Trophoblast cell (in vitro differentiated cells and primary cell): ENCODE measurements around the gene TIMP4.

Experiments used
- DNase-seq, 2 donors: peaks; one replicate each; pipeline ENCODE4 v3.0.0-alpha.2; 2016
- H2AFZ ChIP-seq: 2 replicates; pipeline ENCODE4 v1.6.1; 2013; ENCODE audit warnings: low read length, moderate library complexity, mild to moderate bottlenecking; ENCODE audit not compliant: insufficient read depth, poor library complexity
- H2AK5ac ChIP-seq: 2 replicates; pipeline ENCODE4 v1.6.1; 2013; ENCODE audit warnings: mild to moderate bottlenecking, low read length
- H2BK120ac ChIP-seq: 2 replicates; pipeline ENCODE4 v1.6.1; 2013; ENCODE audit warnings: low read length, mild to moderate bottlenecking, moderate library complexity; ENCODE audit not compliant: insufficient read depth, poor library complexity
- H2BK12ac ChIP-seq: 2 replicates; pipeline ENCODE4 v1.6.1; 2013; ENCODE audit warnings: mild to moderate bottlenecking, low read length, moderate library complexity
- H2BK5ac ChIP-seq: 2 replicates; pipeline ENCODE4 v1.6.1; 2013; ENCODE audit warnings: low read length, low read depth, moderate library complexity, mild to moderate bottlenecking; ENCODE audit not compliant: poor library complexity
- H3K14ac ChIP-seq: 2 replicates; pipeline ENCODE4 v1.6.1; 2013; ENCODE audit warnings: mild to moderate bottlenecking, low read length
- H3K18ac ChIP-seq: 2 replicates; pipeline ENCODE4 v1.6.1; 2013; ENCODE audit warnings: mild to moderate bottlenecking, low read length
- H3K23ac ChIP-seq: 2 replicates; pipeline ENCODE4 v1.6.1; 2013; ENCODE audit warnings: low read length
- H3K27ac ChIP-seq: 2 replicates; pipeline ENCODE4 v1.5.1; 2013; ENCODE audit warnings: low read depth, mild to moderate bottlenecking, inconsistent platforms, low read length, moderate library complexity
- H3K27me3 ChIP-seq: 2 replicates; pipeline ENCODE4 v1.6.1; 2013; ENCODE audit warnings: inconsistent platforms, mild to moderate bottlenecking, low read length, moderate library complexity; ENCODE audit not compliant: insufficient read depth
- H3K36me3 ChIP-seq, 2 experiments: 1 replicate in 1 of 2; 2 replicates in 1 of 2; pipeline ENCODE4 v1.6.1; 2013; ENCODE audit warnings: low read length in 2 of 2, mild to moderate bottlenecking in 2 of 2, moderate library complexity in 1 of 2; ENCODE audit not compliant: insufficient read depth in 2 of 2, control insufficient read depth in 1 of 2
- H3K4ac ChIP-seq: 2 replicates; pipeline ENCODE4 v1.6.1; 2013; ENCODE audit warnings: low read depth, mild to moderate bottlenecking, low read length, moderate library complexity
- H3K4me1 ChIP-seq, 2 experiments: 1 replicate in 1 of 2; 2 replicates in 1 of 2; pipeline ENCODE4 v1.6.1; 2013; ENCODE audit warnings: low read length in 2 of 2, mild to moderate bottlenecking in 2 of 2, moderate library complexity in 1 of 2; ENCODE audit not compliant: insufficient read depth in 2 of 2, control insufficient read depth in 1 of 2
- H3K4me2 ChIP-seq: 2 replicates; pipeline ENCODE4 v1.6.1; 2013; ENCODE audit warnings: inconsistent platforms, mild to moderate bottlenecking, low read length, moderate library complexity
- H3K4me3 ChIP-seq: 2 replicates; pipeline ENCODE4 v1.5.1; 2013; ENCODE audit warnings: mild to moderate bottlenecking, low read depth, low read length, inconsistent platforms
- H3K79me1 ChIP-seq: one replicate; pipeline ENCODE4 v1.6.1; 2013; ENCODE audit warnings: low read length
- H3K79me2 ChIP-seq: 2 replicates; pipeline ENCODE4 v1.6.1; 2013; ENCODE audit warnings: low read length, mild to moderate bottlenecking; ENCODE audit not compliant: control insufficient read depth, insufficient read depth, poor library complexity
- H3K9ac ChIP-seq: 2 replicates; pipeline ENCODE4 v1.6.1; 2013; ENCODE audit warnings: mild to moderate bottlenecking, low read length
- H3K9me3 ChIP-seq: 2 replicates; pipeline ENCODE4 v1.6.1; 2013; ENCODE audit warnings: low read depth, mild to moderate bottlenecking, control low read depth, inconsistent platforms, low read length; ENCODE audit not compliant: insufficient read depth
- H4K12ac ChIP-seq: 2 replicates; pipeline ENCODE4 v1.6.1; 2013; ENCODE audit warnings: low read depth, mild to moderate bottlenecking, low read length, moderate library complexity
- H4K8ac ChIP-seq: 2 replicates; pipeline ENCODE4 v1.6.1; 2013; ENCODE audit warnings: low read depth, mild to moderate bottlenecking, low read length, moderate library complexity
- H4K91ac ChIP-seq: one replicate; pipeline ENCODE4 v1.6.1; 2013; ENCODE audit warnings: low read depth, mild to moderate bottlenecking, low read length, moderate library complexity
- WGBS: extraction: QIAGEN DNeasy Blood & Tissue Kit; methylation state at CpG from one replicate; pipeline ENCODE4 v1.1.7; 2013; ENCODE audit warnings: missing lambda C conversion rate; ENCODE audit not compliant: insufficient read length, insufficient coverage; ENCODE audit errors: extremely low coverage; 5-methylcytosine and 5-hydroxymethylcytosine counted together

Gene TIMP4

GRCh38 chr3:12142476-12142875 is 16.2 kb downstream of the TIMP4 start:
- Histone ChIP-seq H2BK12ac (no peak overlapping the region), H2BK120ac (no peak overlapping the region), H3K9ac (no peak overlapping the region), H3K18ac (no peak overlapping the region), H3K4ac (no peak overlapping the region), H3K4me2 (no peak overlapping the region), H4K8ac (no peak overlapping the region), H4K12ac (no peak overlapping the region), H3K27me3 (no peaks in the 10 kb centered on the region), H3K27ac (no peak overlapping the region), H3K9me3 (no peaks in the 10 kb centered on the region), H3K4me3 (no peak overlapping the region), H3K36me3 (no peaks in the 10 kb centered on the region), H3K4me1 (peaks cover 2 to 3% of the 10 kb centered on the region in 2 experiments), H3K79me1 (no peaks in the 10 kb centered on the region), H4K91ac (no peak overlapping the region), H2AFZ (no peak overlapping the region), H3K79me2 (no peaks in the 10 kb centered on the region), H3K14ac (no peak overlapping the region), H3K23ac (no peak overlapping the region), H2AK5ac (no peak overlapping the region), H2BK5ac (no peak overlapping the region)
- no peak for DNase-seq
- WGBS = no CpG with 5 or more reads among the region's 4 CpGs

DNA sequence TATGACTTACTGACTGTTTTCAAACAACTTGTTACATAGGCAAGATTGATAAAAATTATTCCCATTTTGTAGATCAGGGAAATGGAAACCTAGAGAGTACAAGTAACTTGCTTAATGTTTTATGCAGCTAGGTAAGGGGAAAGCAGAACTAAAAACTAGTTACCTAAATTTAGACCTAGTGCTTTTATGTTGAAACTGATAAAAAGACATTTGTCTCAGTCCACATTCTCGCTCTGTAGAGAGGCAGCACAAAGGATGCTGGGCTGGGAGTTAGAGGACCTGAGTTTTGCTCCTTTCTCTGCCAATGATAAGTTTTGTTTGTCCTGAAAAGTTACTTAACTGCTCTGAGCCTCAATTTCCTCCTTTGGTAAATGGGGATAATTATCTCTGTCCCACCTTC is 17.4 kb downstream of the TIMP4 start:
- Histone ChIP-seq H2AFZ (no peak overlapping the region), H3K18ac (no peak overlapping the region), H2BK120ac (no peak overlapping the region), H3K4ac (no peak overlapping the region), H4K8ac (no peak overlapping the region), H4K91ac (no peak overlapping the region), H3K4me1 (peaks cover 2 to 3% of the 10 kb centered on the region in 2 experiments), H3K4me3 (no peak overlapping the region), H3K79me1 (no peaks in the 10 kb centered on the region), H3K27ac (no peak overlapping the region), H3K9ac (no peak overlapping the region), H4K12ac (no peak overlapping the region), H3K36me3 (no peaks in the 10 kb centered on the region), H3K14ac (no peak overlapping the region), H2BK12ac (no peak overlapping the region), H3K9me3 (no peaks in the 10 kb centered on the region), H2BK5ac (no peak overlapping the region), H3K79me2 (no peaks in the 10 kb centered on the region), H3K23ac (no peak overlapping the region), H3K27me3 (no peaks in the 10 kb centered on the region), H2AK5ac (no peak overlapping the region), H3K4me2 (no peak overlapping the region)
- DNase-seq = no peak
- no CpG with 5 or more reads among the region's 1 CpG for WGBS

DNA sequence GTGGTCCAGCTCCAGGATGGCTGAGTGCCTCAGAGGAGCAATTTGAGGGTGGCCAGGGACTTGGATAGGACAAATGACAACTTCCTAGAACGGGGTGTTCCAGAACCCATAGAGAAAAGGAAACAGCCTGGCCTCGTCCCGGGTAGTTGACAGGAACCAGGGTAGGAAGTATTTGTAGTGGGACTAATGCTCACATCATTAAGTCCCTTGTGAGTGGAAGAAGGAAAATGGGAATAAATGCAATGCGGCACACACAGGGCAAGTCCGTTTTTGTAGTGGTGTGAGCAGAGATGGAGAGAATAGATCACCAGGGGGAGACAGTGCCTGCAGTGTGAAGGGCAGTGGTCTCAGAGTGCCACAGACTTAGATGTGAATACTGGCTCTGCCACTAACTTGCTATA is 19.6 kb downstream of the TIMP4 start:
- no peak overlapping the region for H2BK120ac ChIP-seq
- no peak overlapping the region for H4K12ac ChIP-seq
- no peaks in the 10 kb centered on the region for H3K36me3 ChIP-seq
- peak; percentile 28 to 67 for DNase-seq
- H2AK5ac ChIP-seq = no peak overlapping the region
- no peak overlapping the region for H3K27ac ChIP-seq
- no peak overlapping the region for H3K4me3 ChIP-seq
- no peak overlapping the region for H4K8ac ChIP-seq
- no peak overlapping the region for H4K91ac ChIP-seq
- H2BK12ac ChIP-seq = no peak overlapping the region
- WGBS = no CpG with 5 or more reads among the region's 5 CpGs
- peaks cover 2 to 3% of the 10 kb centered on the region in 2 experiments for H3K4me1 ChIP-seq
- no peak overlapping the region for H3K18ac ChIP-seq
- no peak overlapping the region for H3K9ac ChIP-seq
- H3K4ac ChIP-seq = no peak overlapping the region
- no peaks in the 10 kb centered on the region for H3K79me2 ChIP-seq
- H3K27me3 ChIP-seq = no peaks in the 10 kb centered on the region
- H3K4me2 ChIP-seq = no peak overlapping the region
- no peaks in the 10 kb centered on the region for H3K79me1 ChIP-seq
- H2AFZ ChIP-seq = no peak overlapping the region
- H3K23ac ChIP-seq = no peak overlapping the region
- no peak overlapping the region for H2BK5ac ChIP-seq
- H3K14ac ChIP-seq = no peak overlapping the region
- no peaks in the 10 kb centered on the region for H3K9me3 ChIP-seq

DNA sequence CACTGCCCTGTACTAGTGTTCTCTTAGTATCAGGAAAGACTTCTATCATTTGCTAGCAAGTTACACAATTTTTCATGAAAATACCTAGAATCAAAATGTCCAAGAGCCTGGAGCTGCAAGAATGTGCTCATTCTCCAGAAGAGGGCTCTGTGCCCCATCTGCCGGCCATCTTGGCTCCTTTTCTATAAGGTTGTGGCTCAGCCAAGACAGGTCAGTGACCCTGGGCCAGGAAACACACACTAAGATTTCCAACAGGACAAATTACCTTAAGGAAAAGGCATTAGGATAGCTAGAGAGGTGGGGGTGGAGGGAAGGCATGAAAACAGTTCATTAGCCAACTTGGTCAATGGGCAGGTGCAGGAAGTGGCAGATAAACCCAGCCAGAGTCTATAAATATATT is 20.7 kb downstream of the TIMP4 start:
- Histone ChIP-seq H3K4me2 (no peak overlapping the region), H4K91ac (no peak overlapping the region), H2AFZ (no peak overlapping the region), H3K4me3 (no peak overlapping the region), H3K36me3 (no peaks in the 10 kb centered on the region), H3K9me3 (no peaks in the 10 kb centered on the region), H4K8ac (no peak overlapping the region), H3K79me2 (no peaks in the 10 kb centered on the region), H3K23ac (no peak overlapping the region), H3K14ac (no peak overlapping the region), H2AK5ac (no peak overlapping the region), H3K9ac (no peak overlapping the region), H4K12ac (no peak overlapping the region), H3K18ac (no peak overlapping the region), H3K4ac (no peak overlapping the region), H2BK5ac (no peak overlapping the region), H3K27ac (no peak overlapping the region), H2BK12ac (no peak overlapping the region), H3K79me1 (no peaks in the 10 kb centered on the region), H3K27me3 (no peaks in the 10 kb centered on the region), H3K4me1 (peaks cover 2 to 3% of the 10 kb centered on the region in 2 experiments), H2BK120ac (no peak overlapping the region)
- no CpG with 5 or more reads among the region's 1 CpG for WGBS
- peak in 1 of 2 donors; percentile 33 for DNase-seq
